Muscle layer of duodenum (tissue), 2 donors: ENCODE results near the gene RHOT2.

Source experiments
- H3K27ac ChIP-seq: one replicate; pipeline ENCODE4 v1.7.0; 2013; ENCODE audit warnings: mild to moderate bottlenecking, low read length
- H3K27me3 ChIP-seq: one replicate; pipeline ENCODE4 v1.7.0; 2013; ENCODE audit warnings: low read depth, mild to moderate bottlenecking, control low read depth, low read length
- H3K36me3 ChIP-seq, 2 donors: one replicate each; pipeline ENCODE4 v1.7.0; 2013; ENCODE audit warnings: low read length in 2 of 2, control low read depth in 1 of 2, mild to moderate bottlenecking in 1 of 2; ENCODE audit not compliant: insufficient read depth in 2 of 2, control insufficient read depth in 1 of 2
- H3K4me1 ChIP-seq, 2 donors: one replicate each; pipeline ENCODE4 v1.7.0; 2013; ENCODE audit warnings: low read length in 2 of 2, mild to moderate bottlenecking in 2 of 2, control low read depth in 1 of 2, moderate library complexity in 1 of 2; ENCODE audit not compliant: insufficient read depth in 2 of 2, control insufficient read depth in 1 of 2
- H3K4me3 ChIP-seq, 2 donors: one replicate each; pipeline ENCODE4 v1.7.0; 2013; ENCODE audit warnings: low read length in 2 of 2, low read depth in 1 of 2, mild to moderate bottlenecking in 1 of 2
- H3K9me3 ChIP-seq, 2 donors: one replicate each; pipeline ENCODE4 v1.7.0; 2013; ENCODE audit warnings: low read length in 2 of 2, control low read depth in 1 of 2, mild to moderate bottlenecking in 1 of 2; ENCODE audit not compliant: control insufficient read depth in 1 of 2
- donor health status: healthy.

RHOT2 gene

DNA sequence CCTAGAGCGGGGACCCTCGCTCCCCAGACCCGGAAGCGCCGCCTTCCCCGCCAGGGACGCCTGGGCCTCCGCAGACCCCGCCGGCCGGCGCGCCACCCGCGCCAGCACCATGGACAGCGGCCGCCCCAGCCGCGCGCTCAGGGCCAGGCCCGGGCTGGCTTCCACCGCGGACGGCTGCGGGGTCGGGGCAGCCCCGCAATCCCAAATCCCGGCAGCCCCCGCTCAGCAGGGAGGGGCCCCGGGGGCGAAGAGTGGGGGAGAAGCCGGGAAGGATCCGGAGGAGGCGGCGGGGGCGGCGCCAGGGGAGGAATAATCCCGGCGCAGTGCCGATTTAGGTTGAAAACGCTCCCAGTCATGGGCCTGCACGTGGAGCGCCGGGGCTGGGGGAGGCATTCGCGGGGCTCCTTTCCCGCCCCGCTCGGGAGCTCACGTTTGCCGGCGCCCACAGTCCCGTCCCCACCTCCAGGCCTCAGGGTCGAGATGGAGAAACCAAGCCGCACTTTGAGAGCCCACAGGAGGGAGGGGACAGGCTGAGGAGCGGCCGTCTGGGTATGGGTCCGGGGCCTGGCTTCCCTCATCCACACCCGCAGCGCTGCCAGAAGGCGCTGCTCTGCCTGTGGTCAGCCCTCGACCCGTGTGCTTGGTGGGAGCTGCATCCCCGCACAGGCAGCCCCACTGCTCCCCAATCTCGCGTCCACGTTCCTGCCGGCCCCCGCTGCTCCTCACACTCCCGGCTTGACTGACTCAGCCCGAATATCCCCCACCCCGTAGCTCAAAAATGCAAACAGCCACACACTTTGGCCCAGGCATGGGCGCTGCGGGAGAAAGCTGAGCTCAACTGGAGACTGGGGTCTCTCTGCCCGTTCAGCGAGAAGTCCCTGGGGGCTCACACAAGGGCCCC lies 33.0 kb downstream of the RHOT2 start:
- Histone ChIP-seq H3K4me3 (no peak overlapping the region), H3K27me3 (peaks cover 30% of the 10 kb centered on the region), H3K9me3 (no peaks in the 10 kb centered on the region), H3K27ac (no peak overlapping the region), H3K4me1 (peaks cover 0 to 16% of the 10 kb centered on the region in 2 donors), H3K36me3 (no peaks in the 10 kb centered on the region)

DNA sequence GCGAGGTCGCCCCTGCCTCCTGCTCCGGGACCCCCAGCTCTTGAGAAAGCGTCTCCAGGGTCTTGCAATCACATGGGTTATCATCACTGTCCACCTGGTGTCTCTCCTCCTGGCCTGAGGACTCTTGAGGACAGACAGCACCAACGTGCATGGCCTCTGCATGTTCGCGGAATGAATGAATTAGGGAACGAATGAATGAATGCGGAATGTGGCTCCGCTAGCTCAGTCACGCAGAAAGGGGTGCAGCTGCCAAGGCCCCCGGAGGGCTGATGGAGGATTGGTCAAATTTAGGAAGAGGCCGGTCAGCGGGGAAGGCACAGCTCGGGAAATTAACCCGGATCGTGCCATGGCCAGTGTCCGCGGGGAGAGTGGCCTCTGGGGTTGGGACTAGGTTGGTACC lies 34.4 kb downstream of the RHOT2 start:
- H3K4me1 ChIP-seq = peaks cover 0 to 23% of the 10 kb centered on the region in 2 donors
- H3K9me3 ChIP-seq = no peaks in the 10 kb centered on the region
- H3K27ac ChIP-seq = no peak overlapping the region
- H3K27me3 ChIP-seq = peaks cover 39% of the 10 kb centered on the region
- H3K36me3 ChIP-seq = no peaks in the 10 kb centered on the region
- no peak overlapping the region for H3K4me3 ChIP-seq

- Histone ChIP-seq H3K4me3 (no peak overlapping the region), H3K36me3 (no peaks in the 10 kb centered on the region), H3K9me3 (no peaks in the 10 kb centered on the region), H3K4me1 (peaks cover 0 to 23% of the 10 kb centered on the region in 2 donors), H3K27me3 (peaks cover 47% of the 10 kb centered on the region), H3K27ac (no peak overlapping the region)
Measured at GRCh38 chr16:703406-703805, 35.5 kb downstream of the RHOT2 start.

DNA sequence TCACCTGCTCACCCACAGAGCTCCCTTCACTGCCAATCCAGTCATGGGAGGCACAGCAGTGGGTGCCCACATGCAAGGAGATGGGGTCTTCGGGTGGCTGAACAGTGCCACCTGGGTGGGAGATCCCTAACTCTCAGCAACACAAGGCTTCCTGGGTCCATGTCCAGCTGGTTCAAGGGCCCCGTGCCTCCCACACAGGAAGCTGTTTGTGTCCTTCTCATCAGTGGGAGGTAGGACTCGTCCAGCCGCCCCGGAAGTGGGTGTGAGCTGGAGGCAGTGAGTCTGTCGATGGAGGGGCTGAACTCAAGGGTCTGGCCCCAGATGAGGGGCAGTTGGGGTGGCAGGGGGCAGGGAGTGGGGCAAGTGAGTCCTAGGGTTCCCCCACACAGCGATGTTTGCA lies 36.1 kb downstream of the RHOT2 start:
- H3K27me3 ChIP-seq = peaks cover 53% of the 10 kb centered on the region
- H3K27ac ChIP-seq = no peak overlapping the region
- H3K4me1 ChIP-seq = peaks cover 0 to 23% of the 10 kb centered on the region in 2 donors
- H3K36me3 ChIP-seq = no peaks in the 10 kb centered on the region
- H3K9me3 ChIP-seq = no peaks in the 10 kb centered on the region
- no peak overlapping the region for H3K4me3 ChIP-seq

DNA sequence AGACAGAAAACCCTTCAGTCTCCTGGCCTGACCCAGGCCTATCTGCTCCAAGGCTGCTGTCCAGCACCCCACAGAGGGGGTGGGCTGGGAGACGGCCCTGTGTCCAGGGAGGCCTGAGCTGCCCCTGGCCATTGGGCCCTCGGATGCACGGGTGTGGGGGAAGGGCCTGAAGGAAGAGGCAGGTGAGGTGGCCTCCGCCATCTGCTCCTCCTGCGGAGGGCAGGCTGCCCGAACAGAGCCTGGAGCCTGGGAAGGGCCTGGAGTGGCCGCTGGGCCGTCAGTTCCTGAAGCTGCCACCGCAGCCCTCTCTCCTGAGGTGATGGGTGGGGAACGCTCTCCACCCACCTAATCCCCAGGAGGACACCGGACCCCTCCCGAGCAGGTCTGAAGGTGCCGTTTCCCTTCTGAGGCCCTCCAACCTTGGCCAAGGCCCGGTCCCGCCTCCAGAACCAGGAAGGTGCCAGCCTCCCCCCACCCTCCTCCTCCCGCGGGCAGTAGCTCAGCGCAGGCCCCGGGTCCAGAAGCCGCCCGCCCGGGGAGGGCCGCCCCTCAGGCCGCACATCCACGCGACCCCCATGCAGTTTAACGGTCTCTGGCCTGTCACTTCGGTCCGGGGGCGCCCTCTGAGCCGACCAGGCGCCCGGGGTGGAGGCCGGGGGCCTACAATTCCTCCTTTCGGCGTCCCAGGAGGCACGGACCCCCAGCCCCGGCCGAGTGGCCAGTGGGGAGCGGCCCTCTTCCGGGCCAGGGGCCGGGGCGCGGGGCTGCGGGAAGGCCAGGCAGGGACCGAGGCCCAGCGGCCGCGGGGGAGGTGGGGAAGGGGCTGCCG lies 36.8 kb downstream of the RHOT2 start:
- no peak overlapping the region for H3K27ac ChIP-seq
- H3K4me3 ChIP-seq = no peak overlapping the region

GRCh38 chr16:705431-706188 lies 37.7 kb downstream of the RHOT2 start, which contains the start of gene FBXL16:
FBXL16 (minus strand) TSS chr16:705801; CDS start chr16:697405, 8,396 bp downstream.
- Histone ChIP-seq H3K4me1 (peaks cover 0 to 26% of the 10 kb centered on the region in 2 donors), H3K4me3 (no peak within 1 kb of the TSS), H3K27me3 (peaks cover 62% of the 10 kb centered on the region), H3K27ac (no peak within 1 kb of the TSS), H3K36me3 (no peaks in the 10 kb centered on the region), H3K9me3 (no peaks in the 10 kb centered on the region)

More for the DNA sequence above, 36.8 kb downstream of the RHOT2 start:
- Histone ChIP-seq H3K27me3 (peaks cover 56% of the 10 kb centered on the region), H3K9me3 (no peaks in the 10 kb centered on the region), H3K36me3 (no peaks in the 10 kb centered on the region), H3K4me1 (peaks cover 0 to 24% of the 10 kb centered on the region in 2 donors)

- H3K27me3 ChIP-seq = peaks cover 70% of the 10 kb centered on the region
- no peak overlapping the region for H3K4me3 ChIP-seq
- H3K27ac ChIP-seq = no peak overlapping the region
- no peaks in the 10 kb centered on the region for H3K36me3 ChIP-seq
- H3K4me1 ChIP-seq = peaks cover 0 to 18% of the 10 kb centered on the region in 2 donors
- H3K9me3 ChIP-seq = no peaks in the 10 kb centered on the region
Measured at GRCh38 chr16:706189-707061, 38.5 kb downstream of the RHOT2 start.

- H3K4me1 ChIP-seq = peaks cover 0 to 18% of the 10 kb centered on the region in 2 donors
- H3K9me3 ChIP-seq = no peaks in the 10 kb centered on the region
- H3K36me3 ChIP-seq = no peaks in the 10 kb centered on the region
- no peak overlapping the region for H3K4me3 ChIP-seq
- H3K27ac ChIP-seq = no peak overlapping the region
- peaks cover 67% of the 10 kb centered on the region for H3K27me3 ChIP-seq
Measured at GRCh38 chr16:707062-707538, 39.2 kb downstream of the RHOT2 start.

DNA sequence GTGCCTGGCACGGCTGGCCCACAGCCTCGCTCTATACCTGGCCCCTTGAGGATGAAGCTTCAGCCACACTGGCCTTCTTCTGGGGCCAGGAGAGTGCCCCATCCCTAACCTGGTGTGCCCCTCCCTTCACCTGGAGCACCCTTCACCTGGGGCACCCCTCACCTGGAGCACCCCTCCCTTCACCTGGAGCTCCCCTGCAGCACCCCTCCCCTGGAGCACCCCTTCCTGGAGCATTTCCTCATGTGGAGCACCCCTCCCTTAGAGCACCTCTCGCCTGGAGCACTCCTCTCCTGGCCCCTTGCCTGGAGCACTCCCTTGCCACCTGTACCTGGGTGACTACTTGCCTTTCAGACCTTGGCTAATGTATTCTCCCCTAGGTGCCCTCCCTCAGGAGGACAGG lies 40.1 kb downstream of the RHOT2 start:
- H3K4me1 ChIP-seq = peaks cover 0 to 18% of the 10 kb centered on the region in 2 donors
- no peaks in the 10 kb centered on the region for H3K9me3 ChIP-seq
- H3K36me3 ChIP-seq = no peaks in the 10 kb centered on the region
- no peak overlapping the region for H3K27ac ChIP-seq
- no peak overlapping the region for H3K4me3 ChIP-seq
- peaks cover 60% of the 10 kb centered on the region for H3K27me3 ChIP-seq

DNA sequence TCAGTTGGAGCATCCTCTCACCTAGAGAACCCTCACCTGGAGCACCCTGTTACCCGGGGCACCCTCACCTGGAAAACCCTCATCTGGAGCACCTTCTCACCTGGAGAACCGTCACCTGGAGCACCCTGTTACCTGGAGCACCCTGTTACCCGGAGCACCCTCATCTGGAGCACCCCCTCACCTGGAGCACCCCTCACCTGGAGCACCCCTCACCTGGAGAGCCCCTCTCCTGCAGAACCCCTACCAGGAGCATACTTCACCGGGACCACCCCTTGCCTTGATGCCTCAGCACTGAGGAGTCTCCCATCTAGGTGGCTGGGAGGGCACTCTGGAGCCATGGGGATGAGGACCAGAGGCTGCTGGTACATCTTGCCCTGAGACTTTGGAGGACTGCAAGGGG lies 41.0 kb downstream of the RHOT2 start:
- Histone ChIP-seq H3K4me1 (peaks cover 0 to 18% of the 10 kb centered on the region in 2 donors), H3K9me3 (no peaks in the 10 kb centered on the region), H3K27me3 (peaks cover 56% of the 10 kb centered on the region), H3K36me3 (no peaks in the 10 kb centered on the region), H3K27ac (no peak overlapping the region), H3K4me3 (no peak overlapping the region)
